Measurements from ENCODE around the gene KDM6A.
"Not testable (repeated sequence)": the region's sequence is repeated elsewhere in the genome, so short reads cannot be mapped to it uniquely, and the experiment has no call there.

KDM6A gene

GRCh38 chrX:45031830-45032378 lies 158.9 kb downstream of the KDM6A start:
- DNase-seq = no peak
- in situ Hi-C loops (cut with HindIII; ENCODE audit: low pct_ligation_motif_present, low pct_unique_long_range_greater_than_20kb, low sequenced_read_pairs) = no loop called here

DNA sequence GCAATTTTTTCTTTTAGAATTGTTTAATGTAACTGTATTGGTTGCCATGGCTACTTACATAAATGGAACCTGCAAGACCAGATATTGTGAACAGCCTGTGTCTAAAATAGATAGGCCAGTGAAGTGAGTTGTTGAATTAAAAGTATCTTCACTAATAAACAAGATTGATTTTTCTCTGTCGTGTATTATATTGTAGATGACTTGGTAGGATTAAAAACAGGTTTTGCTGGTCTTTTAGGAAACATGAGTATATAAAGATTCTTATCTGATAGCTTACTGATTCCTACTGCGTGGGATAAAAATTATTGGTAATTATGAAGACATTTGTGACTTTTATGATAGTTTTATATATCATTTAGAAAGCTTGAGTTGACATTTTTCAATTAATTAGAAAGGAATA lies 162.1 kb downstream of the KDM6A start:
- in situ Hi-C loops (cut with HindIII; ENCODE audit: low pct_ligation_motif_present, low pct_unique_long_range_greater_than_20kb, low sequenced_read_pairs) = no loop called here
- no peak for DNase-seq

GRCh38 chrX:45036161-45036560 lies 163.2 kb downstream of the KDM6A start:
- in situ Hi-C loops (cut with HindIII; ENCODE audit: low pct_ligation_motif_present, low pct_unique_long_range_greater_than_20kb, low sequenced_read_pairs) = no loop called here

DNA sequence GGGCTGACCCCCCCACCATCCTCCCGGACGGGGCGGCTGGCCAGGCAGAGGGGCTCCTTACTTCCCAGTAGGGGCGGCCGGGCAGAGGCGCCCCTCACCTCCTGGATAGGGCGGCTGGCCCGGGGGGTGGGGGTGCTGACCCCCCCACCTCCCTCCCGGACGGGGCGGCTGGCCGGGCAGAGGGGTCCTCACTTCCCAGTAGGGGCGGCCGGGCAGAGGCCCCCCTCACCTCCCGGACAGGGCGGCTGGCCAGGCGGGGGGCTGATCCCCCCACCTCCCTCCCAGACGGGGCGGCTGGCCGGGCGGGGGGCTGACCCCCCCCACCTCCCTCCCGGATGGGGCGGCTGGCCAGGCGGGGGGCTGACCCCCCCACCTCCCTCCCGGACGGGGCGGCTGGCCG lies 167.1 kb downstream of the KDM6A start:
- DNase-seq; in situ Hi-C loops (cut with HindIII; ENCODE audit: low pct_ligation_motif_present, low pct_unique_long_range_greater_than_20kb, low sequenced_read_pairs): not testable (repeated sequence)

More at GRCh38 chrX:45036161-45036560, 163.2 kb downstream of the KDM6A start:
- DNase-seq = no peak

GRCh38 chrX:45046417-45046816 lies 173.4 kb downstream of the KDM6A start:
- in situ Hi-C loops (cut with HindIII; ENCODE audit: low pct_ligation_motif_present, low pct_unique_long_range_greater_than_20kb, low sequenced_read_pairs) = no loop called here

GRCh38 chrX:45050558-45050957 lies 177.6 kb downstream of the KDM6A start:
- in situ Hi-C loops (cut with HindIII; ENCODE audit: low pct_ligation_motif_present, low pct_unique_long_range_greater_than_20kb, low sequenced_read_pairs) = no loop called here
- DNase-seq = no peak

More at GRCh38 chrX:45046417-45046816, 173.4 kb downstream of the KDM6A start:
- no peak for DNase-seq

DNA sequence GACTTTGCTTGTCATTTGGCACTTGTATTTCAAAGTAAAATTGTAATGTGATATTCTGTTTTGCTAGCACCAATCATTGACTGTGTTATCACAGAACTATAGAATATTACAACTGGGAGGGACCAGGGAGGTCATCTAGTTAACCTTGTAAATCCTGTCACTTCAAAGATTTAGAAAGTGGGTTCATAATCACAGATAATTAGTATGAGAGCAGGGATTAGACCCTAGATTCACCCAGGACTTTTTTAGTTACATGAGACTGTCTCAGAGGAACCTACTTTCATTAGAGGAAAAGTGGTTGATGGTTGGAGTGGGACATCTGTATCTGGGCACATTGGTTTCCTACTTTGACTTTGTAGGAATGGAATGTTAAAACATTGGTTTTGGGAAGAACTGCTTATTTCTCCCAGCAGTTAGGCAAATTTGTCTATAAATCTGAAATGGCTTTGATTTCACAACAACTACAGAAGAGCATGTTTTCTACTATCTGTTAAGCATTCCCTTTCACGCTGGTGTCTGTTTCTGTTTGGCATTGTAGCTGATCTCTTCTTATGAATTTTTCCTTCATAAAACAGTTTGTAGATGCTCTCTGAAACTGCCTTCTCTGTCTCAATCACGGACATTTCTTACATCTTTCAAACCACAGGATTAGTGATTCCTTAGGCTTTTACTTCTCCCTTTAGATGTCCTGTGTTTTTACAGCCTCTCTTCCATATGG lies 183.6 kb downstream of the KDM6A start:
- in situ Hi-C loops (cut with HindIII; ENCODE audit: low pct_ligation_motif_present, low pct_unique_long_range_greater_than_20kb, low sequenced_read_pairs) = no loop called here
- DNase-seq = no peak

DNA sequence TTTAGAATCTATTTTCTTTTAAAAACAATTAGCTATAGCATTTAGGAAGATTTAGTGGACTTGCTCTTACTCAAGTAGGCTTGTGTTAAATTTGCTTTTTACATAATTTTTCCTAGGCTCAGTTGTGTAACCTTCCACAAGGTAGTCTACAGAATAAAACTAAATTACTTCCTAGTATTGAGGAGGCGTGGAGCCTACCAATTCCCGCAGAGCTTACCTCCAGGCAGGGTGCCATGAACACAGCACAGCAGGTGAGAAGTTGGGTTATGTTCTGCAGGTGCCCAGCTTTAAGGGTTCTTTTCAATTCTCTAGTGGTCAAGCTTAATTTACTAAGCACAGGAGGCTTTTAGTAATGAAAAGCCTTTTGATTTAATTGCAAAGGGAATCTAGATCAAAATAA lies 186.9 kb downstream of the KDM6A start:
- in situ Hi-C loops (cut with HindIII; ENCODE audit: low pct_ligation_motif_present, low pct_unique_long_range_greater_than_20kb, low sequenced_read_pairs); DNase-seq: not testable (repeated sequence)

DNA sequence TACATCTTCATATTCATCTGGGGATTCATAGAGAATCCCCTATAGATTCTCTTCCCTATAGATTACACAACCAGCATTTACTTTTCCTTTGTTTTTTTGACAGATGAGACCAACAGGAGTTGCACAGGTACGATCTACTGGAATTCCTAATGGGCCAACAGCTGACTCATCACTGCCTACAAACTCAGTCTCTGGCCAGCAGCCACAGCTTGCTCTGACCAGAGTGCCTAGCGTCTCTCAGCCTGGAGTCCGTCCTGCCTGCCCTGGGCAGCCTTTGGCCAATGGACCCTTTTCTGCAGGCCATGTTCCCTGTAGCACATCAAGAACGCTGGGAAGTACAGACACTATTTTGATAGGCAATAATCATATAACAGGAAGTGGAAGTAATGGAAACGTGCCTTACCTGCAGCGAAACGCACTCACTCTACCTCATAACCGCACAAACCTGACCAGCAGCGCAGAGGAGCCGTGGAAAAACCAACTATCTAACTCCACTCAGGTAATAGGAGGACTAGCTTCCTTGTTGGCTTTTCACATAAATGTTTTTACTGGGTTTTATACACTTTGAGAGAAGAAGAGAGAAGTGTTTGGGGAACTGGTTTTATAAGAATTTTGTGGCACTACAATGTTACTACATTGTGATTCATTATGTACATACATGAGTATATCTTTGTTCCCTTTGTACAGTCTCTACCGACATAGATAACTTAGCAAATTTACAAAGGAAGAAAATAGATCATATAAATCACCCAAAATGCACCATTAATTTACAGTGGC lies 190.5 kb downstream of the KDM6A start:
- peak; percentile 4 for DNase-seq
- in situ Hi-C loops (cut with HindIII; ENCODE audit: low pct_ligation_motif_present, low pct_unique_long_range_greater_than_20kb, low sequenced_read_pairs) = no loop called here

GRCh38 chrX:45068569-45068968 lies 195.6 kb downstream of the KDM6A start:
- in situ Hi-C loops (cut with HindIII; ENCODE audit: low pct_ligation_motif_present, low pct_unique_long_range_greater_than_20kb, low sequenced_read_pairs) = no loop called here
- DNase-seq = peak; percentile 0

DNA sequence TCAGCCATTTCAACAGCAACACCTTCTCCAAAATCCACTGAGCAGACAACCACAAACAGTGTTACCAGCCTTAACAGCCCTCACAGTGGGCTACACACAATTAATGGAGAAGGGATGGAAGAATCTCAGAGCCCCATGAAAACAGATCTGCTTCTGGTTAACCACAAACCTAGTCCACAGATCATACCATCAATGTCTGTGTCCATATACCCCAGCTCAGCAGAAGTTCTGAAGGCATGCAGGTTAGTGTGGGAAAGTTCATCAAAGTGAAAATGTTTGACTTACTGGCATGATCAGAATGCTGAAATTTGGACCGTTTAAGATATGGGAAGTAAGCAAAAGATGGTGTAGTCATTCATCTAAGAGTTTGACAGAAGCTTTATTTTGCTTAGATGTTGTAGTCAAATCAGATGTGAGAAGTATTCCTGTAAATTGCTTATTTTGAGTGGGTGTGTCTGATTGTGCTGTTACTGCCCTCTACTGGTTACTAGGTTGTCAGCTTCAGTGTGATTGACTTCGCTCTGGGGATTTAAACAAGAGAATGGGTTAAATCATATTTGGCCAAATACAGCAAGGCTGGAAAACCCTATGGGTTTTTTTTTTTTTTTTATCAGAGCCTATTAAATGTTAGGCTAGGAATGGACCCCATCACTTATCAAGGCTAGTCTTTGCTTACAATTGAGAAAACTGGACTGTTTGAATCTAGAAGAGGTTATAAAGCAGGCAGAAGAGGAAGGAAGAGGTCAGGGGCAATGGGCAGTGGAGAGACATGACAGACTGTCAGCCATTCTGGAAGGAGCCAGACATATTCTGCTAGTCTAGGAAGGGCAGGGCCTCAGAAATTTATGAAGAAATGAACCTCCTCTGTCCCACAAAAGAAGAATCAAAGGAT lies 197.4 kb downstream of the KDM6A start:
- in situ Hi-C loops (cut with HindIII; ENCODE audit: low pct_ligation_motif_present, low pct_unique_long_range_greater_than_20kb, low sequenced_read_pairs) = no loop called here
- DNase-seq = peak; percentile 42

- DNase-seq; in situ Hi-C loops (cut with HindIII; ENCODE audit: low pct_ligation_motif_present, low pct_unique_long_range_greater_than_20kb, low sequenced_read_pairs): not testable (repeated sequence)
Observed at GRCh38 chrX:45073011-45073410, 200.0 kb downstream of the KDM6A start.

DNA sequence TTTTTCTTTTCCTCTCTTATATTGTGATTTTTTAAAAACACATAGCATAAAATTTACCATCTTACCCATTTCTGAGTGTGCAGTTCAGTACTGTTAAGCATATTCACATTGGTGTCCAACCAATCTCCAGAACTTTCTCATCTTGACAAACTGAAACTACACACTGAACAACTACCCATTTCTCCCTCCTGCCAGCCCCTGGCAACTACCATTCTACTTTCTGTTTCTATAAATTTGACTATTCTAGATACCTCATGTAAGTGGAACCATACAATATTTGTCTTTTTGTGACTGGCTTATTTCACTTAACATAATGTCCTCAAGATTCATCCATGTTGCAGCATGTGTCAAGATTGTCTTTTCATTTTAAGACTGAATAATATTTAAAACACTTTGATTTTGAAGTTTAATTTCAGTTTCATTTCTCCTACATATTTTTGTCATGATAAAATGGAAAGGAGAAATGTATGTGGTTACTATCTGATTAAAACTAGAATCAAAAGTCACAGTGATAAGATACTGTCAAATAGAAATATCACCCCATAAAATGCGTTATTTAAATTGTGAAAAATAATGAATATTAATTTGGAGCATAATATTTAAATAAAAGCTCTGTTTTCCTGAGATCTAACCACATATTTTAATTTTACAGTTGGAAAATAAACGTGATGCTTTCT lies 204.9 kb downstream of the KDM6A start:
- in situ Hi-C loops (cut with HindIII; ENCODE audit: low pct_ligation_motif_present, low pct_unique_long_range_greater_than_20kb, low sequenced_read_pairs) = no loop called here
- DNase-seq = no peak

- in situ Hi-C loops (cut with HindIII; ENCODE audit: low pct_ligation_motif_present, low pct_unique_long_range_greater_than_20kb, low sequenced_read_pairs) = no loop called here
- no peak for DNase-seq
Observed at GRCh38 chrX:45083314-45083713, 210.3 kb downstream of the KDM6A start.

DNA sequence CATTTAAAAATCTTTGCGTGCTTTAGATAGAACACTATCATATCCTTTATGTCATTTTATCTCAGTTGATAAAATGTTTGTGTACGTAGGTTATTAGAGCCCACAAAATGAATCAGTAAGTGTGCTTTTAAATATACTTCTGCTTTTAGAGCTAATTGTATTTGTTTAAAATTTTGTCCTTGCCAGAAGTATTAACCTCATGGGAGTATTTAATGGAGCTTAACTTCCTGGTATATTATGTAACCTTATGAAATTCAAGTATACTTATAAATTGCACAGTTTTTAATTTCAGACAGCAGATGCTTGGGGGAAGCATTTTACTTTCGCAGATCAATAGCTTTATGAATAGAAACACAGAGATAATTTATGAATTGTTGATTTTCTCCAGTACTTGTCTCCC lies 237.5 kb downstream of the KDM6A start:
- in situ Hi-C loops (cut with HindIII; ENCODE audit: low pct_ligation_motif_present, low pct_unique_long_range_greater_than_20kb, low sequenced_read_pairs) = no loop called here
- no peak for DNase-seq

- in situ Hi-C loops (cut with HindIII; ENCODE audit: low pct_ligation_motif_present, low pct_unique_long_range_greater_than_20kb, low sequenced_read_pairs) = no loop called here
- no peak for DNase-seq
Observed at GRCh38 chrX:45126158-45126557, 253.2 kb downstream of the KDM6A start.

- no peak for DNase-seq
- in situ Hi-C loops (cut with HindIII; ENCODE audit: low pct_ligation_motif_present, low pct_unique_long_range_greater_than_20kb, low sequenced_read_pairs) = no loop called here
Observed at GRCh38 chrX:45128896-45129454, 256.0 kb downstream of the KDM6A start.

DNA sequence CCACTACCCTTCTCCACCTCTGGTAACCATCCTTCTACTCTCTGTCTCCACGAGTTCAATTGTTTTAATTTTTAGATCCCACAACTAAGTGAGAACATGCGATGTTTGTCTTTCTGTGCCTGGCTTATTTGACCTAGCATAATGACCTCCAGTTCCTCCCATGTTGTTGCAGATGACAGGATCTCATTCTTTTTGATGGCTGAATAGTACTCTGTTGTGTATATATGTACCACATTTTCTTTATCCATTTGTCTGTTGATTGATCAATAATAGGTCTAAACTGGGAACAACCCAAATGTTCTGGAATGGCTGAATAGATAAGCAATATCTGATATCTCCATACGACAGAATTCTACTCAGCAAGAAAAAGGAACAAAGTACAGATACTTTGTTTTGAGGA lies 260.5 kb downstream of the KDM6A start:
- in situ Hi-C loops (cut with HindIII; ENCODE audit: low pct_ligation_motif_present, low pct_unique_long_range_greater_than_20kb, low sequenced_read_pairs) = no loop called here

More for the DNA sequence above, 260.5 kb downstream of the KDM6A start:
- no peak for DNase-seq
